Measurements from ENCODE around the gene TMEM273. TPM values are rescaled to one million over a fixed set of nuclear protein-coding genes. Genes with fewer than 3 reads are reported as not detected.
A peak's percentile ranks its signal among the peaks of the same experiment; 100 is the strongest.

The TMEM273 gene
- polyA plus RNA-seq, 12 donors: 4.7 to 10.2 (median 6.6) TPM; not detected in 1

DNA sequence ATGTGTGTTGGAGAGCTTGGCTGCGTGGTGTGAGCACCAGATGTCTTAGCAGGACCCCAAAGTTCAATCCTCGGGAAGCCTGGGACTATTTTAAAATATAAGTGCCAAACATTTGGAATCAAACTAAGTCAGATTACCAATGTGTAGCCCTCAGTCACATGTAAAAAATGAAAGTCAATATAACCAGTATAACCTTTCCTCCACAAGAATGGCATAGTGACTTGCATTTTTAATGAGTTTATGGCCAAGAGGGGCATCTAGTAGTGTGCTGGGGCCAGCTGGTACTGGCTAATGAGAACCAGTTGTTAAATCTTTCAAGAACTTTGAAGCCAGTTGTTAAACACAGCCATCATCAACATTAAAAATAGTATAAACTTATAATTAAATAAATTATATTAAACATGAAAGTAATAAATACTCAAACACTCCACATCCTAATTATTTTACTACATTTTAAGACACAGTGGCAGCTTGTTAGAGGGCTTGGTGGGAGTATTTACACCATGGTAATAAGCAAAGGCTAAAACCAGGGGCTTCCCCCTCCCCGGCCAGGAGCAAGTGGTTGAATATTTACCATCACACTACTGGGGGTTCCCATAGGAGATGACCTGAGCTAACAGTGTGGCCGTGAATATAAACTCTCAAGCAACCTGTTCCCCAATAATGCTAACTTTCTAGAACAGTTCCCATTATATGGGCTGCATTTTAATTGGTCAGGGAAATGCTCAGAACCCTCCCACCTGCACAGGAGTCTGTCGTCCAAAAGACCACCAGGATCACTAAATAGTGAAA lies 46.5 kb downstream of the TMEM273 start:
- no peak for DNase-seq

DNA sequence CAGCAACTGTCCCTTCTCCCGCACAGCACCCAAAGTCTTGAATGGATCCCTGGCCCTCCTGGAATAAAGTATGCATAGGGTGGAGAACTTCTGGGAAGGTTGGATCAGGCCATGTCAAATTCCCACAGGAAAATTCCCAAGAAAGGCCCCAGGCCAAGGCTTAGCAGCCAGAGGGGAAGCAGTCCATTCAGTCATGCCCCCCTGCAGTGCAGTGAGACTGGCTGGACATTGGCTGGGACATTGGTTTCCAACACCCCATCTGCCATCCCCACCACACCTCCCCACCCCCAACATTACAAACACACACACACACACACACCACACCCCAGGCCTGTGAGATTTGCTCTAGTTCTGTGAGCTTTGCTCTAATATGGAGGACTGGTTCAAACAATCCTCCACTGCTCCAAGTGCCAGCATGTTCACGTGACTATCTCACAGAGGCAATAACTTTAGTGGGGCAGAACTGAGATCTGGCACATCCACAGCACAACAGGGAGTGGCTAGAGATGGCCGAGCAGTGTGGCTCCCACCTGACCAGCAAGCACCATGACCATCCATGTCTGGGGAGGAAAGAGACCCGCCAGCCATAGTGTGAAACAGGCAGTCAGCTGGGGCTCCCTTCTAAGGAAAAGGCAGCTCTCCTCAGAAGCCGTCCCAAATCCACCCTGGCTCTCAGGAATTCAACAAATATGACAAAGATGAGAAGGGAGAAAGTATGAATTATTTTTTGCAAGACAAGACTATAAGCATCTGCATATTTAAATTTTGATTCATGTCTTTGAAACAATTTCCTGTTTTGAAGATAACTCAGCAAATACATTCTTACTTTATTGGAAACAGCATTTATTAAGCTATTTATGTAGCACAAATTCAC lies 47.6 kb downstream of the TMEM273 start:
- DNase-seq: no peak

DNA sequence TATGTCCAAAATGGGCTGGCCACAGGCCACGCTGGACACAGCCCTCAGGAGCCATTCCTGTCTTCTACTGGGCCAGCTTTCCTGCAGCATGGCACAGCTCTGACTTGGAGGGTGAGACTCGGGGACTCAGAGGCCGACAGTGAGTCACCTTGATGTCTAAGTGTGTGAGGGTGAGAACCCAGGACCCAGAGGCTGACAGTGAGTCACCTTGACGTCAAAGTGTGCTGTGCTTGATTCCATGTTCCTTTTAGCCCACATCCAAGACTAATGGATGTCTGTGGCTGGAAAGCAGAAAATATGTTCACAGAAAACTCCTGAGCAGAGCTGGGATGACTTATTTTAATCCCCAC lies 48.4 kb downstream of the TMEM273 start:
- DNase-seq: no peak

DNA sequence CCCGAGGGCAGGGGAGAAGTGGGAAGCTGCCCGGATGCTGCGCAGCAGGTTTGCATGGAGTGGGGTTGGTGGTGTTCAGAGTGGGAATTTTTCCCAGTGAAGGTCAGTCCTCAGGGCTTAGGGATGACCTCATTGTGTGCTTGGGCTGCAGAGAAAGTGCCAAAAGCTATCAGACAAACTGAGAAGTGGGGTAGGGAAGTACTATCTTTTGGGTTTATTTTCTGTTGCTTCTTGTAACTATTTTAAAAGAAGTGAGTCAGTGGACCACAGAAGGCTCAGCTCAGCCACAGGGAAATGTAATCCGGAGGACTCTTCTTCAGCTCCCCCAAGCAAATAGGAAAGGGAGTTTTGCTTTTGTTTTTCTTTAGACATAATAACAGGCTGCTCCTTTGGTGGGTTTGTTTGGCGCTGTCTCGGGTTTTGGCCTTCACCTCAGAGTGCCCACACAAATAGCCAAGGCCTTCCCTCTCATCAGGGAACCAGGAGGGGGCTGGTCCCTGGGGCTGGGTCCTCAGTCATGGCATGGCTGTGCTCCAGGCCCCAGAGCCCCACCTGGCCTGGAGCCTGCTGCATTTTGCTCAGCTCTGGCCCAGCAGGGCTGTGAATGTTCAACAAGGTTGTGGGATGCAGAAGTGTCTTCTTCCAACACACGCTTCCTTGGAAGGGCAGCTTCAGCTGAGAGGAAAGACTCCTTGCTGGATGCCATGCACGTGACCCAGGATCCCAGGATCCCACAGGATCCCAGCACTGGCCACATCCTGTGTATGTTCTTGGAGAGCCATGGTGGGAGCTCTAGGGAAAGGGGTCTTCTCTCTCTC lies 49.0 kb downstream of the TMEM273 start:
- no peak for DNase-seq

DNA sequence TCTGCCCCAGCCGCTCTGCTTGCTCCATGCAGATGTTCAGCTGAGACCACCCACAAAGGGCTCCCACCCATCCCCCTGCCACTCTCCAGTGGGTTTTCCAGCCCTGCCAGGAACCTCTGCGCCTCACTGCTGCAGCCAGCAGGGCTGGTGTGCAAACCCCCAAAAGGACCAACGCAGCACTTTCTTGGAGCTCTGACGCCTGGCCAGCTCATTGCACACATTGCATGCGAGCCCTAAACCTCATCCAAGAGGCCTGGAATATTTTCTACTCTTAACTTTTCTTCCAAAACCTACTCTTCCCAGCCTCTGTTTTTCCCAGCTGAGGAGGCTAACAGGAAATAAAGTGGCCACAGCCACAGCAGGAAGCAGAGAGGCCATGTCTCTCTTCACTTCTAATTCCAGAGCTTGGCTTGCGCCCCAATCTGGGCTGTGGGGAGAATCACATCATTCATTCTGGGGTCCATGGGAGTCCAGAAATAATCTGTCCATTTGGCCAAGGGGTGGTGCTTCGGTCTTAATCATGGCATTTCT lies 49.8 kb downstream of the TMEM273 start:
- peak; percentile 83 for DNase-seq

DNA sequence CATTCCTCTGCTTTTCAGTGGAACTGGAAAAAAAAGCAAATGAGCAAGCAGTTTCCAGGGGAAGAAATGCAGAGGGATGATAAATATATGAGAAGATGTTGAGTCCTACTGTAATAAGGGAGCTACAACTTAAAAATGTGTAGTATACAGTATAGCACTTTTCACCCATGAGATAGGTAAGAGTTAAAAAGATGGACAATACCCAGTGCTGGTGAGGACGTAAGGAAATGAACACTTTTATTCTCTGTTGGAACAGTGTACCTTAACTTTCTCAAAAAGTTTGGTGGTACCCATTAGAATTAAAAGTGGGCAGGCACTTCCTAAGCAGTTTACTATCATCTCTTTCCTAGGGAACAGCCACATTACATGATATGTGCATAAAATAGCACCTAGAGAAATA lies 51.7 kb downstream of the TMEM273 start:
- DNase-seq: no peak

DNA sequence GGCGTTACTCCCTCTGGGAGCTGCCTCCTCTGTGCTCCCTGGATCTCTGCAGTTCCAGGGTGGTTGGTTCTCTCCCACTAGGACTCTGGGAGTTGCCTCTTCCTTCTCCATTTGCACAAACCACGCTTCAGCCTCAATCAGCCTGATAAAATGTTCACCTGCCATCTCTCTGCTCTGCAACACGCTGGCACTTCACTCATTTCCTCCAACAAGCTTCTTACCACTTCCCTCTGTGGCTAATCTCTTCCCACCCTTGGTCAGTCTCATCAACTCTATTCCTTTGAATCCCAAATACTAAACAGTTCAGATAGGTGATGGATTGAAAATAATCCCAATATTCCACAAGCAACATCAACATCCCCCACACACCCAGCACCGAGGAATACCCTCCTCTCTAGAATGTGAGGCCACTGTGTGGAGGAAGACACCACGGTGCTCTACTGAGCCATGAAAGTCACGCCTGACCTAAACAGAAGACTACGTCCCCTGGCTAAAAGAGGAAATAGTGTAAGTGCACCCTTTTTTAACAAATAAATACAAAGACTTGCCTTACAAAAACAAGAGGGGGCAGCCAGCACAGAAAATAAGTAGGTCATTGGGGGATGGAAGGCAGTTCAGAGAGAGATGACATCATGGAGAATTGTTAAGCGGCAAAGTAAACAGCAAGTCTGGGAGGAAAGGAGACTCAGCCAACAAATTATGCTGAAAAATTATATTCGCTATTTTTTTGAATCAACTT lies 52.4 kb downstream of the TMEM273 start:
- DNase-seq: no peak

DNA sequence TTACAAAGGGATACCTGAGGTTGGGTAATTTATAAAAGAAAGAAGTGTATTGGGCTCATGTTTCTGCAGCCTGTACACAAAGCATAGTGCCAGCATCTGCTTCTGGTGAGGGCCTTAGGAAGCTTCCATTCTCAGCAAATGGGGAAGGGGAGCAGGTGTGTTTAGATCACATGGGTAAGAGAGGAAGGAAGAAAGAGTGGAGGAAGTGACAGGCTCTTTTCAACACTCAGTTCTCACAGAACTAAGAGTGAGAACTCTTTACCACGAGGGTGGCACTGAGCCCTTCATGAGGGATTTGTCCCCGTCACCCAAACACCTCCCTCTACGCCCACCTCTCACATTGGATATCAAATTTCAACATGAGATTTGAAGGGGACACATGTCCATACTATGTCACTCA lies 53.9 kb downstream of the TMEM273 start:
- DNase-seq: no peak

DNA sequence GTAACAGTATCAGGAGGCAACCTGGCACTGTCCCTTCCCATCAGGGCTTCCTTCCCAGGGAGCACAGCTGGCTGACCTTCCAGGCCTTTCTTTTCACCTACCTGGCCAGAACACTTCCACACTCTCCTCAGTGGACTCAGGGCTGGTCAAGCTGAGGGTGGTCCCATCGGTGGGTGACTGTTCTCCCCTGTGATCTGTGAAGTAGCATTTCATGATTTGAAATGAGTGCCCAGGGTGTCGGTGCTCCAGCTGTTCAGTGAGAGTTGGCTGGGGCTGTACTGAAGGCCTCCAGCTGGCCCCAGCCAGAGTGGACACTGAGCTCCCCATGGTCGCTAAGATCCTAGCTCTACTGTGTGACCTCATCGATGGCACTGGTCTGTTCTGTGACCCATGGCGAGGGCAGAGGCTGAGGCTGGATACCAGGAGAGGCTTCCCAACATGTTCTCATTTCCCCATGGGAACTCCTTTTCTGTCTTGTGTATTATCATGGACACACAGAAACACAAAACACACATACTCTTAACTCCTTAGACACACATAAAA lies 54.4 kb downstream of the TMEM273 start, which contains the start of gene FAM170B:
Gene FAM170B (minus strand): TSS at position 316 of the 543 bp plus-strand sequence. CDS start 103 bp downstream, at position 213.
- DNase-seq: no peak

DNA sequence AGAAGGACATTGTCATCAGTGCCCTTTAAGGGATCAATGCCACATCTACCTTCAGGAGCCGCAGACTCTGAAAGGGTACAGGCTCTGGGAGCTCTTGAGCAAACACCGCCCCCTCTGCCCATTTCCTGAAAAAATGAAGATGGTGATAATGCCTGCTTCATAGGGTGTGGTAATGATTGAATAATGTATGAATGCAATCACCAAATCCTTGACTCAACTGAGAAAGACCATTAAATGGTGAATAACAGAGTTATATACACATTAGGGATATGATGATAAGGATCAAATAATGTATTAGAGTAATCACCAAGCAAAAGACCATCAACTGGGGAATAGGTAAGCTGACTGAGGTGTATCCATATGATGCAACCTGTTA lies 55.8 kb downstream of the TMEM273 start:
- no peak for DNase-seq

DNA sequence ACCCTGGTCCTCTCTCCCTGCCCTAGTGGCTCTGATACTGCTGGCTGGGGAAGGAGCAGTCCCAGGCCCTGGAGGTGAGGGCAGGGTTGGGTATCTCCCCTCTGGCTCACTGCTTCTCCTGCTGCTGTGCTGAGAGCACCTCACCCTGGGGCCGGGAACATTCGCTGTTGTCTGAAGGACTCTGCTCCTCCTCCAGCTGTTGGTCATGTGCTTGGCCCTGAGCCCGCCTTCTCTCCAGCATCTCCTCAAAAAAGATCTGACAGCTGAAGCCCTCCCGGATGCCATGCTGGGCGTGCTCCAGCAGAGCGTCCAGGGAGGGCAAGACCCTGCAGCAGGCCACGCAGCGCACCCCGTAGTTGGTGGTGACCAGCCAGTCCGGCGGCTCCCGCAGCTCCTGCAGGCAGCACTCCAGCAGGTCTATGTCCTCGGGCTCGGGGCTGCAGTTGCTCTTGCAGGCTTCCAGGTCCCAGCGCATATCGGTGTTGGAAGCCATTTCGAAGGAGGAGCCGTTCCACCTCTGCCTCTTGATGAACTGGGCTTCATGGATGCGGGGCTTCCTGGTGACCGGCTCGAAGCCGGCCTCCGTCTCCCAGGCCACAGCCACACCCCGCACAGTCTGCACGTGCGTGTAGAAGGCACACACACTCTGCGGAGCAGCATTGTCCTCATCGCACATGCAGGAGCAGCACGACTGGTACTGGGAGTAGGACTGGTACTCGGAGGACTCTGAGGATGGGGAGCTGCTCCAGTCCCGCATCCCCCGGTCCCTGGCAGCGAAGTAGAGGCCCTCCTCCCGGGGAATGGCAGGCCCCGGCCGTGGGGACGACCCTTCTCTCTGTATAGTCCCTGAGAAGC lies 56.5 kb downstream of the TMEM273 start:
- DNase-seq: no peak

DNA sequence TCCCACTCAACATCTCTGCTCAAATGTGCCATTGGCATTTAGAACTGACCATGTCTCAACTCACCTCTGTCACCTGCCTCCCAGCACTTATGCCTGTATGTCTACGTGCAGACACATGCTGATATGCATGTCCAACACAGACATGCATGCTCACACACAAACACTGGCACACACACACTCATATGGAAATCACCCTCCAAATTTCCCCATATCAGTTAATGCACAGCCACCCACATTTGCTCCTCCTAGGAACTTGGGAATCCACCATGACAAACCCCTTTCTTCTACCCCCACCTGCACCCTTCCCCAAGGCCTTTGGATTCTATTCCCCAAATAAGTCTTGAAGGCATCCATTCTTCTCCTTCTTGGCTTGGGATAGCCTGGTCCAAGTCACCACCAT lies 58.8 kb downstream of the TMEM273 start:
- DNase-seq: no peak

DNA sequence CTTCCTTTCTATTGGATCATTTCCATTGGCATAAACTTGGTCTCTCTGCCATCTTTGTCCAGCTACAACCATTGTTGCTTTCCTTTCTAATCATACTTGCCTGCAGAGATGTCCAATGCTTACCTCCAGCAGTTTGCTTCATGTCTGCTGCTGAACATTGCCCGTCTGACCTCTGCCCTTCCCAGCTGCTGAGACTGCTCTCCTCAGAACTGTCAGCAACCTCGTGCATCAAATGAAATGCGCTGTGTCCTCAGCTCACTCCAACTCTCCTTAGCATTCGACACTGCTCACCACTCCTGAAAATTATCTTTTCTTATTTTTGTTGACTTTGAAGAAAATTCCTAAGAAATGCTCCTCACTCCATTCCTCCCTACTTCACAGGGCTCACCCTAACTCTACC lies 59.3 kb downstream of the TMEM273 start:
- DNase-seq: no peak

DNA sequence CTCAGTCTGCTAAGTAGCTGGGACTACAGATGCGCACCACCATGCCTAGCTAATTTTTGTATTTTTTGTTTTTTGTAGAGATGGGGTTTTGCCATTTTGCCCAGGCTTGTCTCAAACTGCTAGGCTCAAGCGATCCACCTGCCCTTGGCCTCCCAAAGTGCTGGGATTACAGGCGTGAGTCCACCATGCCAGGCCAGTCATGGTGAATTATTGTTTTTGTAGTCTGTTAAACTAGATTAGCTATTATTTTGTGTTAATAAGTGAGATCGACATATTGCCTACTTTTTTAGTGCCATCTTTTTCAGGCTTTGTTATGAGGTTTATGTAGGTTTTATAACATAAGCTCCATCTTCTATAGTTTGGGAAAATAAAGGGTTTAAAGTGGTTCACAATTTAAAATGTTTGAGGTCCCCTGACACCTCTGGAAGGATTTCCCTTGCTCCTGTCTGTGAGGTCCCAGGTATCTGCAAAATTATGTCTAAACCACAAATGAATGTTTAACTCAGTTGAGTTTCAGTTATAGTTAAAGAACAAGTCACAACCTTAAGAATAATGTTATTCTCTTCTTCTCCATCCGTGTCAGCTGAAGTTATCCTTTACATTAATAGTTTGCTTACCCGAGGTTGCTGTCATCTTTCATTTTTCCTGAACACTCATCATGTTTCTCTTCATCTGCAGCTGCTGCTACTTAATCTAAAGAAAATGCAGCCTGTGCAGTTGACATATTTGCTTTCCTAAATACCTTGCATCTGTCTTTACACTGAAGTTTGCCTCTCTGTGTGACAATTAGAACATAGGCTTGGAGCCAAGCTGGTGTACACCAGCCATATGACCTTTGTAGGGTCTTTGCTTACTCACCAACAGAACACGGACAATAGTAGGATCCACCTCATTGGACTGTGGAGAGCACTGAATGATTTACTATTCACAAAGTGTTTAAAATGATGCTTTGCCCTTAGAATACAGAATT lies 63.9 kb downstream of the TMEM273 start:
- DNase-seq: no peak

DNA sequence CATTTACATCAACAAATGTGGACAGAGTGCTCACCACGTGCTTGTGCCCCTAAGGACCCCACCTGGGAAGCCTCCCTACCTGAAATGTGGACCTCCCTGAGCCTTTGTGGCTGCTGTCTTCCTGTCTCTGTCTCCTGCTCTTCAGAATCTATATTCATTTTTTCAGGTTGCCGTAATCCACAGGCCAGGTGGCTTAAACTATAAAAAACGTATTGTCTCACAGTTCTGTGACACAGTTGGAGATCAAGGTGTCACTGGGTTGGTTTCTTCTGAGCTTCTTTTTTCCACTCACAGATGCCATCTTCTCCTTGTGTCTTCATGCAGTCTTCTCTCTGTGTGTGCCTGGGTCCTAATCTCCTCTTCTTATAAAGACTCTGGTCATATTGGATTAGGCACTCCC lies 67.3 kb downstream of the TMEM273 start:
- no peak for DNase-seq

DNA sequence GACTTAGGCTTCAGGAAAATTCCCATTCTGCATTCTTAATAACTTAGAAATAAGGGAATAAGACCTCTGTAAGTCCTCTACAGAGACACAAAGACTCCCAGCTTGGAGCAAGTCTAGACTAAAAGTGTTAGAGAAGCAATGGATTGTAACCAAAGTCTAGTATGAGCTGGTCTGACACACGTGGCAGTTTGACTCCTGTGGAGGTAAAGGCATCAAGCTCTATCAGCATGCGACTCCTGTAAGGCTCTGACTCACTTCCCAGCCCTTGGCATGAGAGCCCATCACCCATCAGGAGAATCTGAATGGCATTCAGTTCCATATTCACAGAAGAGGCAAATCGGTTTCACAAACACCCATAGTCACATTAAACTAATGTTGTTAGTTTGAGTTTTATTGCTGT lies 68.4 kb downstream of the TMEM273 start:
- DNase-seq: no peak

DNA sequence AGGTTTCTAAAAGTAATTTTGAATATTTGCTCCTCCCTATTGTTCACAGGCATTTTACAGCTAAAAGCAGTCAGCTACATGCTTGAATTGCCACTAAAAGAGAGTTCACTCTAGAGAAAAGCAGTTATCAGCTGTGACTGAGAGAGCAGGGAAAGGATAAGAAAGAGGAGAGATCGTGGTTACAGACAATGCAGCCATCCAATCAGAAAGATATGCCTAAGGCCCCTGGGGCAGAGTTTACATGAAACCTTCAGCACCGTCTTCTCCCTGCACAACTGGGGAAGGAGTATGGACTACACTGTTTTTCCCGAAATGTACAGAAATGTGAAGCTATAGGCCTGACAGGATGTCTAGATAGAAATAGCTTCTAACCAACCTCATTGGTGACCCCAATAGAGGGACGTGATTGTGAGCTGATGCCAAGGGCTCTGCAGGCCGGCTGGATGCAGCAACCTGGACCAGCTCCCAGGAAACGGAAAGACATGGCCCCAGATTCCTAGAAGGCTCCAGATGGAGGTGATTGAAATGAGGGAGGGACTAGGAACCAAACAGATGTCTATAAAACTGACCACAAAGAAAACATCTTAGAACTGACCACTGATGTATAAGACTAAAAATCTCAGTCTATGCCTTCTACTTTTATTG lies 69.6 kb downstream of the TMEM273 start:
- no peak for DNase-seq
